Measurements from ENCODE around the gene HSP90AB1. TPM values are rescaled to one million over a fixed set of nuclear protein-coding genes. Genes with fewer than 3 reads are reported as not detected.

Gene HSP90AB1
- 100 to 1,000 TPM; 433 to 696 (median 601) TPM for total RNA-seq

- Histone ChIP-seq H3K27me3 (no peaks in the 10 kb centered on the region), H3K36me3 (peaks cover 19 to 36% (median 29%) of the 10 kb centered on the region in 3 donors), H3K27ac (peak within 1 kb of the TSS; percentile 96 to 99 (median 98)), H3K4me1 (peaks cover 16 to 48% (median 31%) of the 10 kb centered on the region in 3 donors), H3K4me3 (peak within 1 kb of the TSS; percentile 81 to 94 (median 94)), H3K9me3 (no peaks in the 10 kb centered on the region)
- WGBS, 2 donors = 0 to 2% methylated on average over 20 to 25 of the region's 34 CpGs
- peak; percentile 92 for DNase-seq
- TF ChIP-seq CTCF (IDR thresholded peaks at IDR 0.05) = peak in 2 of 6 experiments; percentile 5 to 16
- TF ChIP-seq POLR2A (IDR thresholded peaks at IDR 0.05) = peak in 3 of 4 donors; percentile 90 to 99 (median 96)
- intact Hi-C loops (cut with DNase I) = no loop called here
Measured at GRCh38 chr6:44246663-44247337, at the start of gene HSP90AB1. HSP90AB1 (plus strand) TSS chr6:44247101; CDS start chr6:44248630, 1,529 bp downstream.

GRCh38 chr6:44198684-44199083, 48.2 kb upstream of the HSP90AB1 start:
- intact Hi-C loops (cut with DNase I) = no loop called here
- Histone ChIP-seq H3K27ac (no peak overlapping the region), H3K27me3 (no peaks in the 10 kb centered on the region), H3K4me3 (no peak overlapping the region), H3K36me3 (no peaks in the 10 kb centered on the region), H3K4me1 (peaks cover 20 to 43% (median 23%) of the 10 kb centered on the region in 3 donors), H3K9me3 (no peaks in the 10 kb centered on the region)
- TF ChIP-seq POLR2A (IDR thresholded peaks at IDR 0.05) = no peak
- TF ChIP-seq CTCF (IDR thresholded peaks at IDR 0.05) = no peak
- DNase-seq = no peak
- 43 to 68% methylated on average over 3 of the region's 3 CpGs for WGBS, 2 donors

GRCh38 chr6:44199883-44200282, 47.0 kb upstream of the HSP90AB1 start:
- no peaks in the 10 kb centered on the region for H3K9me3 ChIP-seq
- intact Hi-C loops (cut with DNase I) = no loop called here
- H3K27ac ChIP-seq = peak overlapping the region in 1 of 4 donors; percentile 91
- WGBS, 2 donors = 87 to 100% methylated on average over 1 to 4 of the region's 4 CpGs
- peaks cover 20 to 43% (median 23%) of the 10 kb centered on the region in 3 donors for H3K4me1 ChIP-seq
- H3K4me3 ChIP-seq = no peak overlapping the region
- no peaks in the 10 kb centered on the region for H3K27me3 ChIP-seq
- DNase-seq = no peak
- no peaks in the 10 kb centered on the region for H3K36me3 ChIP-seq
- TF ChIP-seq POLR2A (IDR thresholded peaks at IDR 0.05) (no peak), CTCF (IDR thresholded peaks at IDR 0.05) (no peak)

GRCh38 chr6:44201200-44201599, 45.7 kb upstream of the HSP90AB1 start:
- Histone ChIP-seq H3K27me3 (no peaks in the 10 kb centered on the region), H3K4me1 (peaks cover 20 to 44% (median 23%) of the 10 kb centered on the region in 3 donors), H3K27ac (peak overlapping the region; percentile 76 to 91 (median 86)), H3K9me3 (no peaks in the 10 kb centered on the region), H3K36me3 (no peaks in the 10 kb centered on the region), H3K4me3 (peak overlapping the region in 1 of 4 donors; percentile 30)
- no peak for DNase-seq
- no peak for TF ChIP-seq POLR2A (IDR thresholded peaks at IDR 0.05)
- no peak for TF ChIP-seq CTCF (IDR thresholded peaks at IDR 0.05)
- intact Hi-C loops (cut with DNase I) = no loop called here
- WGBS, 2 donors = 40 to 60% methylated on average over 1 of the region's 3 CpGs

GRCh38 chr6:44201638-44202303, 45.1 kb upstream of the HSP90AB1 start:
- Histone ChIP-seq H3K4me3 (peak overlapping the region in 1 of 4 donors; percentile 30), H3K9me3 (no peaks in the 10 kb centered on the region), H3K27me3 (no peaks in the 10 kb centered on the region), H3K27ac (peak overlapping the region; percentile 76 to 91 (median 86)), H3K36me3 (no peaks in the 10 kb centered on the region), H3K4me1 (peaks cover 20 to 49% (median 23%) of the 10 kb centered on the region in 3 donors)
- WGBS, 2 donors = 40 to 54% methylated on average over 3 to 11 of the region's 11 CpGs
- TF ChIP-seq POLR2A (IDR thresholded peaks at IDR 0.05) = no peak
- no peak for TF ChIP-seq CTCF (IDR thresholded peaks at IDR 0.05)
- no peak for DNase-seq
- intact Hi-C loops (cut with DNase I) = no loop called here
